ENCODE results near the gene RALGDS.

RALGDS gene

DNA sequence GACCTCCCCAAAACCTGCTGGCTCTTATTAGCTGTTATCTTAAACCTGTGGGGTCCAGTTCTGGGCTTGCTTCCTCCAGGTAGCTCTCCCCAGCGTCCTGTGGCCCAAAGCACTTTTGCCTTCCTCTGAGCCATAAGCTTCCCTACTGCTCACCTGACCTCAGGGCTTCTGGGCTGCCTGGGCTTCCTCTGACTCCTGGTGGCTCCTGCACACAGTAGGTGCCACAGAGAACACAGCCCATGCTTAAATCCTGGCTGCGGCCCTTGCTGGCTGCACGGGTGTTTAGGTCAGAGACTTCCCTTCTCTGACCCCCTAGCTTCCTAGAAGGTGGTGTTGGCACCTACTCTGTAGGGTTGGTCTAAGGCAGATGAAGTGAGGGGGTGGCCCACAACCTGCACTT is 2.5 kb downstream of the RALGDS start:
- DNase-seq = no peak

GRCh38 chr9:133118179-133118520 is 2.9 kb downstream of the RALGDS start:
- no peak for DNase-seq

DNA sequence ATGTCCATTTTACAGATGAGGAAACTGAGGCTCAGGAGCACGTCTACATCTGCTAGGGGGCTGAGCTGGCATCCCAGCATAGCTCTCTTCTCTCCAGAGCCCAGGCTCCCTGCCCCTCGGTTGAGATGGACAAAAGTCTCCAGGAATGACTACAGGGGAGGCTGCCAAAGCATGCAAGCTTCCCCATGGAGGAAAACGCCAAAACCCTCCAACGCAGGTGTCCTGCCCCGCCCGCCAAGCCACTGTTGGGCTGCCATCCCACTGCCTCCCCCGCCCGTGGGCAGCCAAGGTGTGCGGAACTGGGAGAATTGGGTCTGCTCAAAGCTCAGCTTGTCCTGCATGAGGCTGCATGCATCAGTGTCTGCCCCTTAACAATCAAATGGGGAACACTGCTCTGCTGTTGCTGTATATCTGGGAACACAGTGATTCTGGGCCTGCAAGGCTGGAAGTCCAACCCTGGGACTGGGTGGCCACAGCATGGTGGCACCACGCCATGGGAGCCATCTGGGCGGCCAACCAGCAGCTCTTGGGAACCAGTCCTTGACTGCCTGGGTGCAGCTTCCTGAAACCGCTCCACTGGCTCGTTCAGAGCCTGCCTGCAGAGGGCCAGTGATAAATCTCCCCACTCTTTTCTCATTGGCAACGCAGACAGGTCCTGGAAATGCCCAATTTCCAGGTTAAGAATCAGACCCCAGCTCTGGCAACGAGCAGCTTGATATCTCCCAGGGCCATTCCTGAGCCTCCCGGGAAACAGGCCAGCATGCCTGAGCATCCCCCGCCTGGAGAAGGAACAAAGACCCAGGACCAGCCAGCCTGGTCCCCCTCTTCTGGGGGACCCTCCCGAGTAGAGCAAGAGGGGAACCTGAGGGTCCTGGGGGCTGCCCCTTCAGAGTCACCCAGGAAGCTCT is 3.5 kb downstream of the RALGDS start:
- peak; percentile 92 for DNase-seq

DNA sequence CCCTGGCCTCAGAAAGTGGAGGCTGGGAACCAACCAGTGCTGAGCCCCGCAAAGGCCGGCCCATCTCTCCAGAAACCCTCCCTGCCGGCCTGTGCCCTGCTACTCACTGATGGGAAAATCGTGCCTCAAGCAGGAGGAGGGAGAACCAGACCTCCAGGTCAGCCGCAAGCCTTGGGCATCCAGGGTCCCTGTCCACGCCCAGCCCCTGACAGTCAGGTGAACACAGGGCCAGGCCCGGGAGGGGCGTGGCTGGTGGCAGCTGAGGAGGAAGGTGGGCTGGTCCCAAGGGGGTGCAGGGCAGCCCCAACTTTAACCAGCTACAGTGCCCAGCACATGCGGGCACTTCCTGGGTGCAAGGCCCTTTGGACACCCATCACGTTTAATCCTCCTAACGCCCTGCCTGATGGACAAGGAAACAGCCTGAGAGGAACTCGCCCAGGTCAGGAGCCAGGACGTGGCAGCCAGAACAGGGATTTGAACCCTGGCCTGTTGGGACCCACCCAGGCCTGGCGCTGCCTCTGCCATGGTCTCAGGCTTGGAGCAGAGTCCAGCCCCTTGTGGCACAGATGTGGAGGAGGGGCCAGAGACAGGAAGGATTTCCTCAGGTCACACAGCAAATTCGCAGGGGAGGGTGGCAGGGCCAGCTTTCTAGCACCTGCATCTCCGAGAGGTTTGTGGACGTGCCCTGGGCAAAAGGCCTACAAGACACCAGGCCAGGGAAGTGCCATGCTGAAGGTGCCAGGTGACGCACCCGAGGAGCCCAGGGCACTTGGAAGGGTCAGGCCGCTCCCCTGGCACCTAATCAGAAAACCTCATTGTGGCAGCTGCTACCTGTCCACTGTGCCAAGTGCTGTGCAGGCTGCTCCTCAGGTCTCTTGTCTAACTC is 4.5 kb downstream of the RALGDS start:
- DNase-seq = no peak

- DNase-seq = no peak
These were observed 5.3 kb downstream of the RALGDS start for GRCh38 chr9:133115604-133116345.

DNA sequence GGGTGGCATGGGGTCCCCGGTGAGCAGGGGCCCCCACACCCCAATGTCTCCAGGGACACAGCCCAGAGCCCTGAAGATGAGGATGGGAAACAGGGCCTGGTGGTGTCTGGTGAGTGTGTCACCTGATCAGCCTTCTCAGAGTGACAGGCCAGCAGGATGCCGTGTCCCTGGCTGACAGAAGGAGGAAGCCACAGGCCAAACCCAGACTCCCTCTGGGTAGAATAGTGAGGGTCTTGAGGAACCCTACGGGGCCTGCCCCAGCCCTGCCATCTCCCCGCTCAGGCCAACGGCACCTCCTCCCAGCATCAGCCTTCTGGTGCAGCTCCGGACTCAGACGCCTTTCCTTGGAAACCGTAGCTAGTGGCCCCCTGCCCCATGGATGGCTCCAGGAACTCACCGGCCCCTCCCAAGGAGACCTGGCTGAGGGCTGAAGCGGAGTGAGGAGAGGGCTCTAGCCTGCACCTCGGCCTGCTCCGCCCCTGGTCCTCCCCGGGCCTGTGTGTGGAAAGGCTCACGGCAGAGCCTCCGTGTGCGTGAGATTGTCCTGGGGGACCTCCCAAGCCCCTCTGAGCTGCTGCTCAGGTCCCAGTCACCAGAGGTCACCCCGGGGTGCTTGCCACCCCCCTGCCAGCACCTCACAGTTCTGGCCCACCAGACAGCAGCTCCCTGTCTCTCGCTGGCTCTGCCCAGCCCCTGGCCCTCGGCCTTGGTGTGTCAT is 6.0 kb downstream of the RALGDS start:
- no peak for DNase-seq

- DNase-seq = peak; percentile 75
These were observed 6.8 kb downstream of the RALGDS start for GRCh38 chr9:133113949-133114885.

DNA sequence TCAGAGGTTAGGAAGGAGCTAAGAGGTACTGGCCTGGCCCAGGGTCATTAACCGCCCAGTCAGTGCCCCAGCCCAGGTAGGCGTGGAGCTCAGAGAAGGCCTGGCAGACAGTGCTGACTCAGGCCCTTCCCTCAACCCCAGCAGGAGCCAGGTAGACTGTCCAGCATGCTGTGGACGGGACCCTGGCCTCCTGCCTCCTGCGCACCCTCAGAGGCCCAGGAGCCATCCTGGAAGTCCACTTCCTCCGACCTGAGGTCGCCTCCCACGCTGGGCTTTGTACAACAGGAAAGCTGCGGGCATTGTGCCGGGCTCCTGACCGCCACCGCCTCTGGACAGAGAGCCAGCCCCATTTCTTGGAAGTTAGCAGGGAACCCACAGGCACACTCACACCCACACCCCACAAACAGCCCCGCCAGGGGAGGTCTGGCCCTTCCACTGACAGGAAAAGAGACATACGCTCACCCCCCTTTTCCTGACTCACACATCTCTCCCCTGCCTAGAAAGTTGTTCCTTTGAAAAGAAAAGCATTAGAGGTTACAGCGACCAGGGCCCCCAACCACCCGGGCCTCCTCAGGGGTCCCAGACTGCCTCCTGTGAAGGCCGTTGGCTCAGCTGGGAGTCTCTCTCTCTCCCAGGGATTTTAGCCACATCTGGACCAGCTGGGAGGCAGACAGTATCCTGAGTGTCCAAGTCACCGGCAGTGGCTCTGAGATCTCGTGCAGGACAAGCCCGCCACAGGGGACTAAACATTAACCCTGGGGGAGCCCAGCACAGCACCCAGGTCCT is 7.7 kb downstream of the RALGDS start:
- DNase-seq = no peak

GRCh38 chr9:133112663-133113026 is 8.4 kb downstream of the RALGDS start:
- DNase-seq = no peak

DNA sequence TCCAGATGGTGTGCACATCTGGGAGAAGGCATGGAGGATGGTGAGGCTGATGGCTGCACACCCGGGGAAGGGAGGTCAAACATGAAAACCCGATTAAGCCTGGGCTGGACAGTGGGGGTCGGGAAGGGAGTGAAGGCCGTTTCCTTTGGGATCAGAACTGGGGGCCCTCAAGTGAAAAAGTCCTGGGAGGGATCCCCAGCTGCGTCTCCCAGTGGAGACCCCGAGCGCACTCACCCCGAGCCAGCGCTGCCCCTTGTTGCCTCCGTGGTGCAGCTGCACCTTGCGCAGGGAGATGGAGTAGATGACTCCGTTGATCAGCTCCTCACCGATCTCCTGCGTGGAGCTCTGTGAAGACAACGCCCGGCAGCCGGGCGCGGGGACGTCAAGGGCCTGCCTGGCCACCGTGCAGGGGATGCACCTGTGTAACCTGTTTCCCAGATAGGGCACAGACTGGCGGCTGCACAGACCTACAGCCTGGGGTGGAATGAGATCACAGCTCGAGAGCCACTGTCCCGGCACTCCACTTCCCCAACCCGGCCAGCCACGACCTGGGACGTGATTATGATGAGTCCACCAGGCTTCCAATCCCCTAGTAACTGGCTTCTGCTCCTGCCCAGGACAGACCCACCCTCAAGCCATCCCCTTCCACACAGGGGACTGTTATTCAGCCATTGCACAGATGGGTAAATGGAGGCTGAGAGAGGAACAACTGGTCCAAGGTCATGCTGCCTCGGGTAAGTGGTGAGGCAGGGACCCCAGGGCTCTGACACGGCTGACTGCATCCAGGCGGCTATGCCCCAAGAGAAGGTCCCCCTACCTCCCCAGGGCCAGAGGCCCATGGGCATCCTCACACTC is 9.0 kb downstream of the RALGDS start:
- no peak for DNase-seq

GRCh38 chr9:133109931-133110650 is 10.9 kb downstream of the RALGDS start:
- DNase-seq = no peak

GRCh38 chr9:133108794-133109641 is 12.0 kb downstream of the RALGDS start:
- no peak for DNase-seq

- no peak for DNase-seq
These were observed 12.9 kb downstream of the RALGDS start for GRCh38 chr9:133107961-133108793.

DNA sequence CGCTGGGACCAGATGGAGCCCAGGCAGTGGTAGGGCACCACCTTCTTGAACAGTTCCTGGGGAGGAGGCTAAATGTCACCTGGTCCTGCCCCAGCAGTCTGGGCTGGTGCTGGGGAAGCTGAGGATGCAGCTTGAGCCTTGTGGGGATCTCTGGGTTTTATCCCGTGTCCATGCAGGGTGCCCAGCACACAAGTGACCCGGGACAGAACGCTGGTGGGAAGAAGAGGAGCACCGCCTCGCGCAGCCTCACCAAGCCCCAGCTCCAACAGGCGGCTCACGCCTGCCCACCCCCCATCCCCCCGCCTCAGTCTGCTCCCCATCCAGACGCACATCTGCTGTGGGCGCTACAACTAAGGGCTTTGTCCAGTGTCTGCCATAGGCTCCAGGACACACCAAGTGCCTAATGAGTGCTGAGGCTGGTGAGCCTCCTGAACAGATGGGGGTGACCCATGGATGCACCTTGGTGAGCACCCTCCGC is 13.8 kb downstream of the RALGDS start:
- DNase-seq = no peak

GRCh38 chr9:133106511-133107244 is 14.4 kb downstream of the RALGDS start:
- DNase-seq = no peak

GRCh38 chr9:133105461-133105770 is 15.6 kb downstream of the RALGDS start:
- no peak for DNase-seq

Measured in midbrain (tissue), 1 donor.